K562 (cell line): ENCODE measurements around the gene NSDHL.

Source experiments
- BRF1 ChIP-seq: IDR thresholded peaks from 3 replicates; pipeline ENCODE4 v1.6.1; 2011; ENCODE audit warnings: borderline replicate concordance, mild to moderate bottlenecking; ENCODE audit not compliant: insufficient read length; ENCODE audit errors: extremely low read depth
- IFI16 ChIP-seq: fragments of 250-450 bp; sonication (Bioruptor Pico); IDR thresholded peaks from 2 replicates; pipeline ENCODE4 v2.1.2; 2022; ENCODE audit warnings: mild to moderate bottlenecking, inconsistent platforms
- KLF10 ChIP-seq: fragments of 250-450 bp; sonication (Bioruptor Pico); IDR thresholded peaks from 2 replicates; pipeline ENCODE4 v1.6.1; 2021; ENCODE audit warnings: matching md5 sums
- POLR2A ChIP-seq: fragments of 450-650 bp; conservative IDR thresholded peaks from 2 replicates; pipeline ENCODE4 v1.6.1; 2016
- ZBTB33 ChIP-seq: sonication (generic); formaldehyde crosslinking; IDR thresholded peaks from 2 replicates; pipeline ENCODE4 v1.8.1; 2023; ENCODE audit warnings: mild to moderate bottlenecking, missing genetic modification reagents

GRCh38 chrX:152913910-152914309, 83.0 kb downstream of the NSDHL start:
- TF ChIP-seq KLF10 (CRISPR knock-in tag) (no peak), BRF1 (no peak), IFI16 (CRISPR knock-in tag) (no peak), ZBTB33 (CRISPR knock-in tag) (no peak), POLR2A (no peak)
